ENCODE data around the gene TES.

DNA sequence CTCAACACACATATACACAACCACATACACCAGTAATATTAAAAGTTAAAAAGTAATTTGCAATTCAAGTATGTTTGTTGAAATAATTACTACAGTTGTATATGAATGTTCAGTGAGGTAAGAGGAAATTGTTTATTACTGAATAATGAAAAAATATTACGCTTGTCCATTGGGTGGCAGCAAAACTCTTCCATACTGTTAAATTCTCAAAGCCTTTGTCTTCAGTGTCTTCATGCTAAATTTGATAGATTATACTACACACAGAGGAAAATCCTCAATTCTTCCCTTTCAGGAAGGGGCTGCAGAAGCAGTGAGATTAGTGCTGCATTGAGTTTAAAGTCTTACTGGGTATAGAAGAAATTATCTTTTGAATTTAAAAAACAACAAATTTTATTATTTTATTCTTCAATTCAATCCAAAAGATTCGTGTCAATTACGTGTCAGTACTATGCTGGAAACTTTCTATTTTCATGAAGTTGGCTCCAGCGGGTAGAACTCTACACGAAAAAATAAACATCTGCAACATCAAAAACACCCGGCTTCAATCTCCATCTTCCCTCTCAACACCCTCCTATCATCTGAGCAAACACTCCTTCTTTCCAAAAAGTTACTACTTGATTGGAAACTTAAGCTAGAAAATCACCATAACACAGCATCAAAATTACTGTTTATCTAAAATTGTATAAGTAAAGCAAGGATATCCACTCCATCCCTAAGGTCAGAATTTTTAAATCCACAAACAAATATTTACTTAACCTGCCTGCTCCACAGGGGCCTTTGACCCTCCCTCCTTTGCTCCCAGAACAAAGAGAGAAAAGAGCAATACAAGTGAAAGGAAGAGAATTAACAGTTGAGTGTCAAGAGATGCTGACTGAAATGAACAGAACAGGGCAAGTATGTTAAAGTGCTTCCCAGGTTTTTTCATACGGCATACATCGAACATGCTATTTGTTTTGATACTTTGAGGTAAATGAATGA lies 37.0 kb upstream of the TES start:
- TF ChIP-seq YY1 (IDR thresholded peaks at IDR 0.05; ENCODE audit: insufficient read depth, insufficient read length) (no peak), ZNF274 (IDR thresholded peaks at IDR 0.05; ENCODE audit: low read depth, low read length) (no peak)

Data from NT2/D1 (cell line).